Osteocyte (in vitro differentiated cells): ENCODE measurements around the gene PSMB3. TPM values are rescaled to one million over a fixed set of nuclear protein-coding genes. Genes with fewer than 3 reads are reported as not detected.

ENCODE experiments used
- DNase-seq: peaks from one replicate; pipeline ENCODE4 v3.0.0; 2021; ENCODE audit warnings: mixed read lengths; ENCODE audit not compliant: unreplicated experiment; ENCODE audit errors: extremely low spot score
- H3K27ac Mint-ChIP-seq: one replicate; pipeline ENCODE4 v1.8.0; 2021; ENCODE audit warnings: mild to moderate bottlenecking, mixed read lengths; ENCODE audit not compliant: unreplicated experiment
- H3K27me3 Mint-ChIP-seq: one replicate; pipeline ENCODE4 v1.8.0; 2021; ENCODE audit warnings: mixed read lengths; ENCODE audit not compliant: unreplicated experiment
- H3K36me3 Mint-ChIP-seq: one replicate; pipeline ENCODE4 v1.8.0; 2021; ENCODE audit warnings: mixed read lengths; ENCODE audit not compliant: unreplicated experiment
- H3K4me1 Mint-ChIP-seq: one replicate; pipeline ENCODE4 v1.8.0; 2021; ENCODE audit warnings: mixed read lengths; ENCODE audit not compliant: unreplicated experiment
- H3K4me3 Mint-ChIP-seq: one replicate; pipeline ENCODE4 v1.8.0; 2021; ENCODE audit warnings: mild to moderate bottlenecking, moderate library complexity, mixed read lengths; ENCODE audit not compliant: unreplicated experiment
- H3K9me3 Mint-ChIP-seq: one replicate; pipeline ENCODE4 v1.8.0; 2021; ENCODE audit warnings: mixed read lengths; ENCODE audit not compliant: unreplicated experiment
- CTCF ChIP-seq: fragments of 200-600 bp; sonication (generic); IDR thresholded peaks from 2 replicates; pipeline ENCODE4 v1.5.0; 2021; ENCODE audit warnings: antibody characterized with exemption, mild to moderate bottlenecking, moderate library complexity
- total RNA-seq: library from RNA; stranded (reverse); gene quantifications from 2 replicates; pipeline ENCODE4 v1.2.1, GENCODE V29; 2021

PSMB3 gene
- total RNA-seq, 1 donor from 2014 or later: 144 TPM

- H3K27me3 Mint-ChIP-seq: no peaks in the 10 kb centered on the region
- H3K27ac Mint-ChIP-seq: peak overlapping the region; percentile 98
- no peak for TF ChIP-seq CTCF
- H3K4me1 Mint-ChIP-seq: peaks cover 53% of the 10 kb centered on the region
- peak overlapping the region; percentile 99 for H3K4me3 Mint-ChIP-seq
- no peak for DNase-seq
- peaks cover 3% of the 10 kb centered on the region for H3K36me3 Mint-ChIP-seq
- H3K9me3 Mint-ChIP-seq: no peaks in the 10 kb centered on the region
Observed at GRCh38 chr17:38750312-38751121, 2.0 kb upstream of the PSMB3 start.

GRCh38 chr17:38751144-38751807 is 1.3 kb upstream of the PSMB3 start:
- H3K9me3 Mint-ChIP-seq: no peaks in the 10 kb centered on the region

GRCh38 chr17:38751808-38752307 is 683 bp upstream of the PSMB3 start:
- no peak for TF ChIP-seq CTCF
- Mint-ChIP-seq H3K4me1 (peaks cover 40% of the 10 kb centered on the region), H3K27me3 (no peaks in the 10 kb centered on the region), H3K36me3 (peaks cover 12% of the 10 kb centered on the region), H3K9me3 (no peaks in the 10 kb centered on the region), H3K4me3 (peak overlapping the region; percentile 99), H3K27ac (peak overlapping the region; percentile 98)
- DNase-seq: peak; percentile 95

More at GRCh38 chr17:38751144-38751807, 1.3 kb upstream of the PSMB3 start:
- no peak for DNase-seq
- peaks cover 8% of the 10 kb centered on the region for H3K36me3 Mint-ChIP-seq
- H3K4me3 Mint-ChIP-seq: peak overlapping the region; percentile 99
- H3K4me1 Mint-ChIP-seq: peaks cover 46% of the 10 kb centered on the region
- H3K27ac Mint-ChIP-seq: peak overlapping the region; percentile 98
- no peaks in the 10 kb centered on the region for H3K27me3 Mint-ChIP-seq
- no peak for TF ChIP-seq CTCF

- TF ChIP-seq CTCF: no peak
- Mint-ChIP-seq H3K4me1 (peaks cover 40% of the 10 kb centered on the region), H3K36me3 (peaks cover 12% of the 10 kb centered on the region), H3K9me3 (no peaks in the 10 kb centered on the region), H3K27ac (peak overlapping the region; percentile 98), H3K4me3 (peak overlapping the region; percentile 99), H3K27me3 (no peaks in the 10 kb centered on the region)
- no peak for DNase-seq
Observed at GRCh38 chr17:38753071-38753506, 548 bp downstream of the PSMB3 start.

GRCh38 chr17:38761612-38762011 is 9.1 kb downstream of the PSMB3 start:
- Mint-ChIP-seq H3K4me3 (no peak overlapping the region), H3K9me3 (no peaks in the 10 kb centered on the region), H3K4me1 (no peaks in the 10 kb centered on the region), H3K36me3 (peaks cover 31% of the 10 kb centered on the region), H3K27me3 (no peaks in the 10 kb centered on the region), H3K27ac (no peak overlapping the region)
- peak; percentile 44 for TF ChIP-seq CTCF
- DNase-seq: no peak
